Activated CD4-positive, alpha-beta T cell treated with anti-CD3 and anti-CD28 coated beads for 36 hours (primary cell): ENCODE measurements around the gene LDHAL6B. TPM values are rescaled to one million over a fixed set of nuclear protein-coding genes. Genes with fewer than 3 reads are reported as not detected.

Experiments
- ATAC-seq: fragments of 200-7000 bp; cut with Tn5 transposase; one replicate; pipeline ENCODE4 v1.10.0; 2021; ENCODE audit warnings: mild to moderate bottlenecking, moderate library complexity
- CTCF ChIA-PET: fragments of 350-600 bp; sonication (Branson Sonifier 250); formaldehyde crosslinking; loops from one replicate; lab custom pipeline; 2021; ENCODE audit warnings: antibody characterized with exemption; lab: Charles Lee
- POLR2A ChIA-PET: fragments of 350-600 bp; sonication (Branson Sonifier 250); formaldehyde crosslinking; loops from one replicate; lab custom pipeline; 2021; ENCODE audit warnings: antibody characterized with exemption, inconsistent platforms; lab: Charles Lee
- DNase-seq: peaks from one replicate; pipeline ENCODE4 v3.0.0-alpha.2; 2020
- H3K27ac Mint-ChIP-seq: one replicate; pipeline ENCODE4 v1.8.0; 2021; ENCODE audit warnings: mixed read lengths
- H3K27me3 Mint-ChIP-seq: one replicate; pipeline ENCODE4 v1.8.0; 2021; ENCODE audit warnings: mixed read lengths
- H3K36me3 Mint-ChIP-seq: one replicate; pipeline ENCODE4 v1.8.0; 2021; ENCODE audit warnings: low read depth, mixed read lengths
- H3K4me1 Mint-ChIP-seq: one replicate; pipeline ENCODE4 v1.8.0; 2021; ENCODE audit warnings: mixed read lengths
- H3K4me3 Mint-ChIP-seq: one replicate; pipeline ENCODE4 v1.8.0; 2021; ENCODE audit warnings: mild to moderate bottlenecking, moderate library complexity, mixed read lengths
- H3K9me3 Mint-ChIP-seq: one replicate; pipeline ENCODE4 v1.8.0; 2021; ENCODE audit warnings: low read depth, mixed read lengths
- intact Hi-C, 2 experiments: fragments of 100-400 bp; cut with DNase I in 1 of 2; cut with micrococcal nuclease in 1 of 2; formaldehyde crosslinking; loops; one replicate each; pipeline versions ENCODE4 v1.14.2 to v1.15.1; 2022 to 2024; cut with DNase I, micrococcal nuclease
- total RNA-seq, 2 experiments: library from RNA; stranded (reverse); gene quantifications; one replicate each; pipeline ENCODE4 v1.2.3, GENCODE V29; 2021

The LDHAL6B gene
- total RNA-seq, 2 experiments from 2014 or later = not detected

DNA sequence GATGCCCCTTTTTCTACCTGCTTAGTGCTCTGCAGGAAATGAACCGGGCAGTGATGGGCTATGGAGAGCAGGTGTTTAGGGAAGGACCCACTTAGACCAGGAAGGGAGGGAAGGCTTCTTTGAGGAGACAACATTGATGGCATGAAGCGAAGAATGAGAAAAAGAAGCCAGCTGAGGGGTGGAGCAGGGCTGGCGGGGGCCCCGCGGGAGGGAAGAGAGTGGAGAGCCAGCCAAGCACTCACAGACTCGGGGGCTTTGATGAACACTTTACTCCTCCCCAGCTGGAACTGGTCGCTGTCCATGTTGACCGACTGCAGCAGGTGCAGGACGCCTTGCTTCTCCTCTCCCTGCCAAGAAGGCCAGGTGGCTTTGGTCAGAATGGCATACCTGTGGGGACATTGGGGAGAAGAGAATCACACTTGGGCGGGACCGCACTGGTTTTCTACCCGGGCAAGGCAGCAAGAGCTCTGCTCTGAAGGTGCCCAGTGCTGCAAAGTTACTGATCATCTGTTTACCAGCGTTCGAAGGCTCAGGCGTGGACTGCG, 28.4 kb upstream of the LDHAL6B start:
- H3K36me3 Mint-ChIP-seq = no peaks in the 10 kb centered on the region
- no peak overlapping the region for H3K4me3 Mint-ChIP-seq
- ATAC-seq (no peak), DNase-seq (no peak)
- H3K9me3 Mint-ChIP-seq = peaks cover 8% of the 10 kb centered on the region
- ChIA-PET POLR2A (no interaction called here), CTCF (interaction anchor here (0.6 to 1.4 kb wide), 4 partner anchors 8 to 315 kb away, joined by 3 to 4 read pairs (median 3); no protein-coding TSS in a partner anchor)
- H3K27me3 Mint-ChIP-seq = peaks cover 17% of the 10 kb centered on the region
- H3K27ac Mint-ChIP-seq = no peak overlapping the region
- H3K4me1 Mint-ChIP-seq = peaks cover 8% of the 10 kb centered on the region
- intact Hi-C loops = no loop called here

DNA sequence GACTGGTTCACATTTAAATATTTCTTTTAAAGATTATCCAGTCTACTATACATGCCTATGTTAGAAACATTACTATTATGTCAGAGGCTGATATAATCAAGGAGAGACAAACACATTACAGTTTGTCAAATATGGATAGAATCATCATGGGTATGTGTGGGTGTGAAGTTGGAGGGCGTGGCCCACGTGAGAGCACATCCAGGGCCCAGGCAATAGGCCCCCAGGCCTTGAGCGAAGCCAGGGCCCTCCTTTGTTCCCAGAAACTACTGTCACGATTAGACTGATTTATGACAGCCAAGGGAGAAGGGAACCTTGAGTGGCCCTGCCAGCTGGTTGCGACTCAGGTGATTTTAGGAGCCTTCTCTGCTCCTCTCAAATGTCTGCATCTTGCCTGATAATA, 26.9 kb upstream of the LDHAL6B start:
- Mint-ChIP-seq H3K4me1 (peaks cover 8% of the 10 kb centered on the region), H3K4me3 (no peak overlapping the region), H3K9me3 (peaks cover 6% of the 10 kb centered on the region), H3K36me3 (no peaks in the 10 kb centered on the region), H3K27ac (no peak overlapping the region), H3K27me3 (peaks cover 14% of the 10 kb centered on the region)
- ChIA-PET POLR2A (no interaction called here), CTCF (interaction anchor here (0.6 kb wide), 1 partner anchor 1067 kb away, joined by 3 read pairs; no protein-coding TSS in a partner anchor)
- no peak for ATAC-seq
- intact Hi-C loops = no loop called here
- no peak for DNase-seq

DNA sequence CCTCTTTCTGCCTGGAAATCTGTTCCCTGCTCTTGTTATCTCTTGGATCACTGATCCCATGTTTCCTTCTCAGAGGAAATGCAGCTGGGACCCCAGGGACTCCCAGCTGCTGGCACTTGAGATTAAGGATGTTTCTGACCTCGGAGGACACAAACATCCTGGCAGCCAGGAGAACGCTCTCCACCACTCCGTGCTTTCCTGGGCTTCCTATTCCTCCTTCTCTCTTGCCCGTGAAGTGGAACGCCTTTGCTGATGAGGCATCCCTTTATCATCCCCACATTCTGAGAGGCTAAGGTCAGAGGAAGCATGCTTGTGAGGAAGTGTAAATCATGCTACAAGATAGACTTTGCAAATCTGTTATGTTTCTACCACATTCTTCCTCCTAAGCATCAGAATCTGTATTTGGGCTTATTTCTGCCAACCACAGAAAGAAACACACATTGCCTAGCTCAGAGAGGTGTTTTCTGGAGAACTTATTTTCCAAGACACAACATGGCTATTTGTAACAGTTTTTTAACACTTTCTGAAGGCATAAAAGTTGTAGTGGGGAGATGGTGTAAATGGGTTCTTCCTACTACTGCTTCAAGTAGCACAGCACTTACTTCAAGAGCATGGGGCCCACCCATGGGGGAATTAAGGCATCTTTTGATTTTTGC, 25.6 kb upstream of the LDHAL6B start:
- Mint-ChIP-seq H3K4me1 (peaks cover 4% of the 10 kb centered on the region), H3K27ac (no peak overlapping the region), H3K9me3 (peaks cover 6% of the 10 kb centered on the region), H3K27me3 (peaks cover 10% of the 10 kb centered on the region), H3K36me3 (no peaks in the 10 kb centered on the region), H3K4me3 (no peak overlapping the region)
- no peak for DNase-seq
- POLR2A ChIA-PET = interaction anchor here (0.7 kb wide), 1 partner anchor 1261 kb away, joined by 3 read pairs; no protein-coding TSS in a partner anchor
- CTCF ChIA-PET = no interaction called here
- intact Hi-C loops = no loop called here
- no peak for ATAC-seq

DNA sequence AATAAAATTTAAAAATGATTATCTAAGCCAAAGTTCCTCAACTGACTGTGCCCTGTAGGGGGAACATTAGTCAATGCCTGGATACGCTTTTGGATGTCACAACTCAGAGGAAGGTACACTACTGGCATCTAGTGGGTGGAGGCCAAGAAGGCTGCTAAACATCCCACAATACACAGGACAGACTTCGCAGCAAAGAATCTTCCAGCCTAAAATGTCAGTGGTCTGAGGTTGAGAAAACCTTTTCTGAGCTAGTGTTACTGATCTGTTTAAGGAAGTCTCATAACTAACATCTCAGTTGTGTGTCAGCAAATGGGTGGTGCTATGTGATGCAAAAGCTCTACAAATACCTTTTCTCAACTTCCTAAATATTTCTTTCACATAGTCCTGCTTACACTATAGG, 20.9 kb upstream of the LDHAL6B start:
- DNase-seq = no peak
- peaks cover 4% of the 10 kb centered on the region for H3K27me3 Mint-ChIP-seq

DNA sequence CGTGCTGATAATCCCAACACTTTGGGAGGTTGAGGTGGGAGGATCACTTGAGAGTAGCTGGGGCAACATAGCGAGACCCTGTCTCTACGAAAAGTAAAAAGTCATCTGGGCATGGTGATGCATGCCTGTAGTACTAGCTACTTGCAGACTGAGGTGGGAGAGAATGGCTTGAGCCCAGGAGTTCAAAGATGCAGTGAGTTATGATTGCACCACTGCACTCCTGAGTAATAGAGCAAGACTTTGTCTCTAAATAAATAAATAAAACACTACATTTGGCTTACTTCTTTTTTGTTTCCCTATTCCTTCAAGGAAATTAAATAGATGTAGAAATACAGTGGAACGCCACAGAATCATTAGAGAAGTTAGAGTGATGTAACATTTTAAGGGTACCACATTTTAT, 20.1 kb upstream of the LDHAL6B start:
- Mint-ChIP-seq H3K4me3 (no peak overlapping the region), H3K27me3 (peaks cover 4% of the 10 kb centered on the region), H3K9me3 (peaks cover 9% of the 10 kb centered on the region), H3K4me1 (no peaks in the 10 kb centered on the region), H3K36me3 (no peaks in the 10 kb centered on the region), H3K27ac (no peak overlapping the region)
- ATAC-seq (no peak), DNase-seq (no peak)
- CTCF ChIA-PET = interaction anchor here (0.6 to 1.7 kb wide), 3 partner anchors 9 to 12 kb away, joined by 4 to 8 read pairs (median 4); no protein-coding TSS in a partner anchor
- POLR2A ChIA-PET = no interaction called here
- intact Hi-C loops = no loop called here

More for the DNA sequence above, 20.9 kb upstream of the LDHAL6B start:
- ATAC-seq = no peak
- intact Hi-C loops = no loop called here
- H3K9me3 Mint-ChIP-seq = peaks cover 11% of the 10 kb centered on the region
- no peak overlapping the region for H3K4me3 Mint-ChIP-seq
- H3K36me3 Mint-ChIP-seq = no peaks in the 10 kb centered on the region
- no peak overlapping the region for H3K27ac Mint-ChIP-seq
- CTCF ChIA-PET = interaction anchor here (0.6 to 1.7 kb wide), 3 partner anchors 11 to 130 kb away, joined by 3 to 8 read pairs (median 4); no protein-coding TSS in a partner anchor
- POLR2A ChIA-PET = no interaction called here
- no peaks in the 10 kb centered on the region for H3K4me1 Mint-ChIP-seq

DNA sequence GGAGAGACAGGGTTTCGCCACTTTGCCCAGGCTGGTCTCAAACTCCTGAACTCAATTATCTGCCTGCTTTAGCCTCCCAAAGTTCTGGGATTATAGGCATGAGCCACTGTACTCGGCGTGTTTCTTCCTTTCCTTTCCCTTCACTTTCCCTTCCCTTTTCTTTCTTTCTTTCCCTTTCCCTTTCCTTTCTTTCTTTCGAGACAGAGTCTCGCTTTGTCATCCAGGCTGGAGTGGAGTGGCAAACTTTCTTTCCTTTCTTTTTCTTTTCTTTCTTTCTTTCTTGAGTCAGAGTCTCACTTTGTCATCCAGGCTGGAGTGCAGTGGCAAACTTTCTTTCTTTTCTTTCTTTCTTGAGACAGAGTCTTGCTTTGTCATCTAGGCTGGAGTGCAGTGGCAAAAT, 17.4 kb upstream of the LDHAL6B start:
- H3K9me3 Mint-ChIP-seq = peaks cover 5% of the 10 kb centered on the region
- H3K4me3 Mint-ChIP-seq = no peak overlapping the region
- intact Hi-C loops = no loop called here
- no peaks in the 10 kb centered on the region for H3K36me3 Mint-ChIP-seq
- ChIA-PET CTCF (no interaction called here), POLR2A (no interaction called here)
- no peaks in the 10 kb centered on the region for H3K4me1 Mint-ChIP-seq
- H3K27me3 Mint-ChIP-seq = peaks cover 6% of the 10 kb centered on the region
- no peak for ATAC-seq
- no peak overlapping the region for H3K27ac Mint-ChIP-seq
- DNase-seq = no peak

DNA sequence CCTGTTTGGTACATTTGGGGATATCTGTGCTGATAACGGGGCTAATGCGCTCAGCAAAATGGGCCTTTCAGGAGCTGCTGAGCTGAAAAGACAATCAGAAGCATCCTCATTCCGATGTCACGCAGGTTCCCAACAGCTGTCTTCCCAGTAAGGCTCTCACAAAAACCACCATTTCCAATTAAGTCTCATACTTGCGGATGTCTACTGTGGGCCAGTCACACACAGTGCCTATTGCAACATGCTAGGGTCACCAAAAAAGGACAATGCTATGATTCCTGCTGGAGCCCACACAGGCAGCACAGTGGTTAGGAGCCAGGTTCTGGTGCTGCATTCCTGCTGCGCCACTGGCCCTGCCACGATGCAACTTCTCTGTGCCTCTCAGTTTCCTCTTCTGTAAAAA, 16.4 kb upstream of the LDHAL6B start:
- Mint-ChIP-seq H3K9me3 (peaks cover 5% of the 10 kb centered on the region), H3K4me1 (no peaks in the 10 kb centered on the region), H3K27me3 (peaks cover 6% of the 10 kb centered on the region), H3K36me3 (no peaks in the 10 kb centered on the region), H3K27ac (no peak overlapping the region), H3K4me3 (no peak overlapping the region)
- POLR2A ChIA-PET = no interaction called here
- intact Hi-C loops = no loop called here
- no peak for ATAC-seq
- no peak for DNase-seq
- CTCF ChIA-PET = no interaction called here

DNA sequence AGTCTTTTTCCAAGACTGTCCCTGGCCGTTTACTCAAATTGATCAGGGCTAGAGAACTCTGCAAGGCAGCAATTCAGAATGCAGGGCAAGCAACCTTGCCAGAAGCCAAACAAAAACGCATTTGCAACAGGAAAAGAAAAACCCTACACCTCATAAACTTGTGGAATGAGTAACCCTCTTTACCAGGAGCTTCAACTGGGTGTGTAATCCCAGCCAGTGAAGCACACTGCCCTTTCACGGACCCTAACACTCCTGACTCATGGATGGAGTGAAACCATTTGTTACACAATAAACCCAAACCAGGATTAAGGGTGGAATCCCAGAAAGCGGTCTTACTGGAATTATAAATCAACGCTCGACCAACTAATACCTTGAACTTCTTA, 14.8 kb upstream of the LDHAL6B start:
- H3K4me1 Mint-ChIP-seq = peaks cover 3% of the 10 kb centered on the region
- H3K27me3 Mint-ChIP-seq = peaks cover 6% of the 10 kb centered on the region
- no peak overlapping the region for H3K4me3 Mint-ChIP-seq
- H3K9me3 Mint-ChIP-seq = peaks cover 5% of the 10 kb centered on the region
- no peak overlapping the region for H3K27ac Mint-ChIP-seq
- ChIA-PET CTCF (interaction anchor here (0.8 to 1.1 kb wide), 2 partner anchors 17 to 25 kb away, joined by 3 read pairs; no protein-coding TSS in a partner anchor), POLR2A (no interaction called here)
- DNase-seq (no peak), ATAC-seq (no peak)
- no peaks in the 10 kb centered on the region for H3K36me3 Mint-ChIP-seq
- intact Hi-C loops = no loop called here

DNA sequence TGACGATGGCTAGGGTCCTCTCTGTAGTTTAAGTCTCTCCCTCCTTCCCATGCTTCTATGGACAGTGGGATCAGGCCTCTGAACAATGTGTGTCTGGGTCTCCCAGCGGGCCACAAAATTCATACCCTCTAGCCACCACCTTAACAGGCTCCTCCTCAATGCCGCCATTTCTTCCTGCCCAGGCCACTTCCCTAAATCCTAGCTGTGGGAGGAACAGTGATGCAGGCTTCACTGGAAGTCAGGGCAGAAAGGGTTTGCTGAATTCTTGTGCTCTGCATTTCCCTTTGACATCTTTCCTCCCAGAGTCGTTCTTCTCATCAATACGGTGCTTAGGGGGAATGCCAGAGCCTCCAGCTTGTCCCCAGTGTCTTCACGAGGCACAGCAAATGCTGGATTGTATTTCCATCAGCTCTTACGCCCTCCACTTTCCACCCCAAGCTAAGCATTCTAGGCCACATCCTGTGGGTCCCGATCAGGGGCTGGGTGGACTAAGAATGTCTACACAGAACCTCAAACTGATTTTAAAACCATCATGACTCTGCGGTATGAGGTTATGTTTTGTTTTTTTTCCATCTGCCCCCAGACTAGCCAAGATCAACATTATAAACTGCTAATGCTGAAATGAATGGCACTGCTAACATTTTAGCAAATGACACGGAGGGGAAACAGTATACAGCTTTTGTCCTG, 11.9 kb upstream of the LDHAL6B start:
- intact Hi-C loops = no loop called here
- Mint-ChIP-seq H3K4me1 (peaks cover 3% of the 10 kb centered on the region), H3K27ac (no peak overlapping the region), H3K36me3 (no peaks in the 10 kb centered on the region), H3K4me3 (no peak overlapping the region), H3K27me3 (peaks cover 2% of the 10 kb centered on the region), H3K9me3 (no peaks in the 10 kb centered on the region)
- DNase-seq (no peak), ATAC-seq (no peak)
- CTCF ChIA-PET = no interaction called here
- POLR2A ChIA-PET = interaction anchor here (0.5 kb wide), 1 partner anchor 10 kb away, joined by 3 read pairs; no protein-coding TSS in a partner anchor

DNA sequence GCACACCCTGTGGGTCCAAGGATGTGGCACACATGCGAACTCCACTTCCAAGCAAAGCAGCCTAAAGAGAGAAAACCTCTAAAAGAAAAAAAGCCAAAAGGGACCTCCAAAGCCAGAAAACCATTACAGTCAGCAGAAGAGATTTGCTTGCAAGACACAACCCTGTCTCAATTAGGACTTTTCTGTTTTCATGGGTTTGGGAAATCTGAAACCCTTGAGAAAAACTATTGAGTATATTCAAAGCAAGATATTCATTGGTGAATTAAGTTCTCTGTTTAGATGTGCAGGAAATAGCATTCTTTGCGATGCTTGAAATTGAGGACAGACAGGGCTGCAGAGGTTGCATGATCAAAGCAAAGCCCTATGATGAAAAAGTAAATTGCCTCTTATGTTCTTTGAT, 10.2 kb upstream of the LDHAL6B start:
- no peaks in the 10 kb centered on the region for H3K36me3 Mint-ChIP-seq
- no peaks in the 10 kb centered on the region for H3K9me3 Mint-ChIP-seq
- peaks cover 3% of the 10 kb centered on the region for H3K4me1 Mint-ChIP-seq
- no peak overlapping the region for H3K27ac Mint-ChIP-seq
- ATAC-seq (no peak), DNase-seq (no peak)
- H3K4me3 Mint-ChIP-seq = no peak overlapping the region
- peaks cover 2% of the 10 kb centered on the region for H3K27me3 Mint-ChIP-seq
- intact Hi-C loops = no loop called here
- ChIA-PET POLR2A (no interaction called here), CTCF (no interaction called here)

DNA sequence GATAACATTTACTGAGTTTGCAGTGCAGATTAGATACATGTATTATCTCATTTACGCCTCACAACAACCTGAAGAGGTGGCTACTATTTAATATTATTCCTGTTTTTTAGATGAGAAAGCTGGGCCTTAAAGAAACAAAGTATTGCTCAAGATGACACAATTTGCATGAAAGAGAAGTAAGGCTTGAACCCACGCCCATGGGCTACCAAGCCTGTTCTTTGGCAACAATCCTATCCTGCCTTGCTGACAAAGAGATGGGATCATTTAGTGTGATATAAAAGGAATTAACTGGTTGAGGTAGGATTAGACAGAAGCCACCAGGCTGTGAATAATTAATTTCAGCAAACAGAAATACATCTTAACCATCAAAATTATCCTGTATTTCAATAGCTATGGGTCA, 9.2 kb upstream of the LDHAL6B start:
- intact Hi-C loops = no loop called here
- ChIA-PET CTCF (interaction anchor here (0.7 kb wide), 2 partner anchors 23 to 68 kb away, joined by 3 read pairs; no protein-coding TSS in a partner anchor), POLR2A (no interaction called here)
- no peak for DNase-seq
- Mint-ChIP-seq H3K27me3 (peaks cover 2% of the 10 kb centered on the region), H3K4me3 (no peak overlapping the region), H3K27ac (no peak overlapping the region), H3K36me3 (no peaks in the 10 kb centered on the region), H3K4me1 (peaks cover 3% of the 10 kb centered on the region), H3K9me3 (no peaks in the 10 kb centered on the region)
- ATAC-seq = no peak
